GM21447 (cell line): ENCODE results near the gene MSLN.
"Not testable (repeated sequence)": the region's sequence is repeated elsewhere in the genome, so short reads cannot be mapped to it uniquely, and the experiment has no call there.

Source experiments
- ATAC-seq: cut with Tn5 transposase; IDR thresholded peaks from one replicate; pipeline ENCODE4 v1.9.1; 2021; ENCODE audit not compliant: unreplicated experiment

The MSLN gene

GRCh38 chr16:754121-754607 is 6.4 kb upstream of the MSLN start:
- not testable (repeated sequence) for ATAC-seq

- ATAC-seq: no peak
Measured at GRCh38 chr16:754656-755055, 5.9 kb upstream of the MSLN start.

- no peak for ATAC-seq
Measured at GRCh38 chr16:756428-756827, 4.1 kb upstream of the MSLN start.

GRCh38 chr16:759110-759910 is 1.2 kb upstream of the MSLN start:
- no peak for ATAC-seq

- no peak for ATAC-seq
Measured at GRCh38 chr16:760065-760464, 469 bp upstream of the MSLN start.

- no peak for ATAC-seq
Measured at GRCh38 chr16:761625-762513, 1.3 kb downstream of the MSLN start.

GRCh38 chr16:762595-763268 is 2.2 kb downstream of the MSLN start:
- ATAC-seq: no peak

- no peak for ATAC-seq
Measured at GRCh38 chr16:763369-764183, 3.0 kb downstream of the MSLN start.

- ATAC-seq: no peak
Measured at GRCh38 chr16:764184-764750, 3.7 kb downstream of the MSLN start.

GRCh38 chr16:764848-765487 is 4.4 kb downstream of the MSLN start:
- ATAC-seq: no peak

- ATAC-seq: no peak
Measured at GRCh38 chr16:765488-765865, 4.9 kb downstream of the MSLN start.

- ATAC-seq: no peak
Measured at GRCh38 chr16:766008-766819, 5.7 kb downstream of the MSLN start.

GRCh38 chr16:766820-767640 is 6.5 kb downstream of the MSLN start:
- ATAC-seq: no peak

GRCh38 chr16:767743-768235 is 7.3 kb downstream of the MSLN start:
- no peak for ATAC-seq

- ATAC-seq: no peak
Measured at GRCh38 chr16:768428-768827, 7.9 kb downstream of the MSLN start.

GRCh38 chr16:769184-769784 is 8.8 kb downstream of the MSLN start:
- ATAC-seq: no peak

- ATAC-seq: no peak
Measured at GRCh38 chr16:769934-770333, 9.4 kb downstream of the MSLN start.
